ENCODE data around the gene GYPC.

Gene GYPC

GRCh38 chr2:126660971-126661370, 5.0 kb downstream of the GYPC start:
- no peaks in the 10 kb centered on the region for H3K27me3 ChIP-seq (ENCODE audit: insufficient read depth, low read length, poor library complexity, severe bottlenecking)
- peak overlapping the region; percentile 89 for H3K4me2 ChIP-seq (ENCODE audit: low read depth, low read length, poor library complexity, severe bottlenecking)
- H3K36me3 ChIP-seq (ENCODE audit: insufficient read depth, low read length), result no peaks in the 10 kb centered on the region
- peaks cover 70% of the 10 kb centered on the region for H3K4me1 ChIP-seq (ENCODE audit: insufficient read depth, low read length, poor library complexity, severe bottlenecking)
- peaks cover 94% of the 10 kb centered on the region for H3K79me2 ChIP-seq (ENCODE audit: insufficient read depth, low read length)
- H3K9me2 ChIP-seq (replicated peaks; ENCODE audit: low read depth, low read length), result no peaks in the 10 kb centered on the region
- H3K4me3 ChIP-seq (ENCODE audit: low read length, poor library complexity, severe bottlenecking), result peak overlapping the region; percentile 14
- H3F3A ChIP-seq (ENCODE audit: low read depth), result peaks cover 8% of the 10 kb centered on the region; the same call in 1 of the 2 replicates
- no peak for TF ChIP-seq CTCF (conservative IDR thresholded peaks at IDR 0.05; ENCODE audit: low read length)
- TF ChIP-seq EZH2phosphoT487 (IDR thresholded peaks at IDR 0.05; ENCODE audit: borderline replicate concordance), result no peak
- no peaks in the 10 kb centered on the region for H3K9me3 ChIP-seq (ENCODE audit: insufficient read depth, low read depth, low read length)
- peaks cover 51% of the 10 kb centered on the region for H4K20me1 ChIP-seq (ENCODE audit: insufficient read depth, low read length, poor library complexity, severe bottlenecking)
- H3K9ac ChIP-seq (ENCODE audit: low read depth, low read length, poor library complexity, severe bottlenecking), result peak overlapping the region; percentile 92
- H2AFZ ChIP-seq (ENCODE audit: low read length), result no peak overlapping the region

GRCh38 chr2:126661702-126662500, 5.9 kb downstream of the GYPC start:
- peak overlapping the region; percentile 64 for H3K4me3 ChIP-seq (ENCODE audit: low read length, poor library complexity, severe bottlenecking)
- H3K9me2 ChIP-seq (replicated peaks; ENCODE audit: low read depth, low read length), result no peaks in the 10 kb centered on the region
- H3K27me3 ChIP-seq (ENCODE audit: insufficient read depth, low read length, poor library complexity, severe bottlenecking), result no peaks in the 10 kb centered on the region
- TF ChIP-seq CTCF (conservative IDR thresholded peaks at IDR 0.05; ENCODE audit: low read length), result no peak
- no peak for TF ChIP-seq EZH2phosphoT487 (IDR thresholded peaks at IDR 0.05; ENCODE audit: borderline replicate concordance)
- peaks cover 72% of the 10 kb centered on the region for H3K4me1 ChIP-seq (ENCODE audit: insufficient read depth, low read length, poor library complexity, severe bottlenecking)
- H3F3A ChIP-seq (ENCODE audit: low read depth), result peaks cover 8% of the 10 kb centered on the region; the same call in 1 of the 2 replicates
- peak overlapping the region; percentile 89 for H3K4me2 ChIP-seq (ENCODE audit: low read depth, low read length, poor library complexity, severe bottlenecking)
- H3K79me2 ChIP-seq (ENCODE audit: insufficient read depth, low read length), result peaks cover 94% of the 10 kb centered on the region
- peak overlapping the region; percentile 60 for H3K9ac ChIP-seq (ENCODE audit: low read depth, low read length, poor library complexity, severe bottlenecking)
- no peaks in the 10 kb centered on the region for H3K9me3 ChIP-seq (ENCODE audit: insufficient read depth, low read depth, low read length)
- H3K36me3 ChIP-seq (ENCODE audit: insufficient read depth, low read length), result no peaks in the 10 kb centered on the region
- H4K20me1 ChIP-seq (ENCODE audit: insufficient read depth, low read length, poor library complexity, severe bottlenecking), result peaks cover 58% of the 10 kb centered on the region
- no peak overlapping the region for H2AFZ ChIP-seq (ENCODE audit: low read length)

- H3K79me2 ChIP-seq (ENCODE audit: insufficient read depth, low read length), result peaks cover 96% of the 10 kb centered on the region
- no peaks in the 10 kb centered on the region for H3K27me3 ChIP-seq (ENCODE audit: insufficient read depth, low read length, poor library complexity, severe bottlenecking)
- H3K4me3 ChIP-seq (ENCODE audit: low read length, poor library complexity, severe bottlenecking), result peak overlapping the region; percentile 64
- H3F3A ChIP-seq (ENCODE audit: low read depth), result peaks cover 8% of the 10 kb centered on the region; the same call in 1 of the 2 replicates
- H3K4me1 ChIP-seq (ENCODE audit: insufficient read depth, low read length, poor library complexity, severe bottlenecking), result peaks cover 72% of the 10 kb centered on the region
- H3K9ac ChIP-seq (ENCODE audit: low read depth, low read length, poor library complexity, severe bottlenecking), result peak overlapping the region; percentile 60
- peaks cover 62% of the 10 kb centered on the region for H4K20me1 ChIP-seq (ENCODE audit: insufficient read depth, low read length, poor library complexity, severe bottlenecking)
- no peaks in the 10 kb centered on the region for H3K9me3 ChIP-seq (ENCODE audit: insufficient read depth, low read depth, low read length)
- peak overlapping the region; percentile 89 for H3K4me2 ChIP-seq (ENCODE audit: low read depth, low read length, poor library complexity, severe bottlenecking)
- no peak overlapping the region for H2AFZ ChIP-seq (ENCODE audit: low read length)
- TF ChIP-seq CTCF (conservative IDR thresholded peaks at IDR 0.05; ENCODE audit: low read length), result no peak
- TF ChIP-seq EZH2phosphoT487 (IDR thresholded peaks at IDR 0.05; ENCODE audit: borderline replicate concordance), result no peak
- H3K36me3 ChIP-seq (ENCODE audit: insufficient read depth, low read length), result peaks cover under 1% of the 10 kb centered on the region; the same call in 1 of the 2 replicates
- H3K9me2 ChIP-seq (replicated peaks; ENCODE audit: low read depth, low read length), result no peaks in the 10 kb centered on the region
Observed at GRCh38 chr2:126662621-126663020, 6.7 kb downstream of the GYPC start.
